Thymus (tissue), 11 donors: ENCODE data around the gene ANO10. TPM values are rescaled to one million over a fixed set of nuclear protein-coding genes. Genes with fewer than 3 reads are reported as not detected.

ENCODE experiments used
- DNase-seq, 9 donors: peaks; one replicate each; pipeline ENCODE4 v3.0.0-alpha.2; 2013; ENCODE audit warnings: low spot score in 9 of 9, low read depth in 6 of 9, missing footprints in 1 of 9
- H3K27ac ChIP-seq, 2 donors: one replicate each; pipeline ENCODE4 v1.5.1; 2013; ENCODE audit warnings: control low read depth in 1 of 2, low read depth in 1 of 2, low read length in 1 of 2, mild to moderate bottlenecking in 1 of 2, moderate library complexity in 1 of 2
- H3K27me3 ChIP-seq, 2 donors: one replicate each; pipeline ENCODE4 v1.5.1; 2013; ENCODE audit warnings: low read length in 1 of 2; ENCODE audit not compliant: control insufficient read depth in 2 of 2, insufficient read depth in 1 of 2
- H3K36me3 ChIP-seq, 2 donors: one replicate each; pipeline ENCODE4 v1.5.1; 2013; ENCODE audit warnings: low read length in 1 of 2, mild to moderate bottlenecking in 1 of 2, moderate library complexity in 1 of 2; ENCODE audit not compliant: control insufficient read depth in 2 of 2, insufficient read depth in 2 of 2
- H3K4me1 ChIP-seq, 2 donors: one replicate each; pipeline ENCODE4 v1.5.1; 2013; ENCODE audit warnings: low read length in 2 of 2; ENCODE audit not compliant: control insufficient read depth in 2 of 2, insufficient read depth in 2 of 2
- H3K4me3 ChIP-seq, 2 donors: one replicate each; pipeline ENCODE4 v1.5.1; 2013; ENCODE audit warnings: low read length in 2 of 2, control low read depth in 1 of 2, mild to moderate bottlenecking in 1 of 2
- H3K9me3 ChIP-seq, 2 donors: one replicate each; pipeline ENCODE4 v1.5.1; 2013; ENCODE audit warnings: low read length in 1 of 2, mild to moderate bottlenecking in 1 of 2; ENCODE audit not compliant: control insufficient read depth in 2 of 2, insufficient read depth in 1 of 2
- WGBS: extraction: QIAGEN DNeasy Blood & Tissue Kit; methylation state at CpG from one replicate; pipeline ENCODE4 v1.1.7; 2013; 5-methylcytosine and 5-hydroxymethylcytosine counted together
- polyA plus RNA-seq: library from polyadenylated mRNA; stranded (reverse); fragments of 200-250 nt; gene quantifications from one replicate; pipeline ENCODE4 v1.2.3, GENCODE V29; 2013
- total RNA-seq: library from RNA; stranded (reverse); fragments of 120-200 nt; gene quantifications from one replicate; pipeline ENCODE4 v1.2.4, GENCODE V29; 2013
- donor health status: healthy.

The ANO10 gene
- total and polyA plus RNA-seq, 2 donors, result 5.2 to 8.7 TPM

DNA sequence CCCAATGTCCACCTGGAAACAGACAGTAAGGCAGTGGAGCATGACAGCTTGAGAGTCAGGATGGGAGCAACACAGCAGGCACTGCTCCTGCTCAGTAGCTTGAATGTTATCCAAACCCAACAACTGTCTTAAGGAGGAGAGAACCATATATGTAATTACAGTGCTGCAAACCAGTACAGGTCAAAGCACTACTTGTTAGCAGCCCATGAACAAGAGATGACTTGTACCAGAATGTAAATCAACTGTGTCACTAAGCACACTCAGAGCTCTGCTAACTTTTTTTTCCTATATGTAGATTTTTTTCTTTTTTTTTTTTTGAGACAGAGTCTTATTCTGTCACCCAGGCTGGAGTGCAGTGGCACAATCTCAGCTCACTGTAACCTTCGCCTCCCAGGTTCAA, 87.1 kb downstream of the ANO10 start:
- DNase-seq, result no peak
- H3K4me1 ChIP-seq, result no peaks in the 10 kb centered on the region
- H3K4me3 ChIP-seq, result no peak overlapping the region
- no peaks in the 10 kb centered on the region for H3K9me3 ChIP-seq
- no peak overlapping the region for H3K27ac ChIP-seq
- WGBS, result 100% methylated on average over 1 of the region's 1 CpG
- no peaks in the 10 kb centered on the region for H3K27me3 ChIP-seq
- H3K36me3 ChIP-seq, result no peaks in the 10 kb centered on the region

DNA sequence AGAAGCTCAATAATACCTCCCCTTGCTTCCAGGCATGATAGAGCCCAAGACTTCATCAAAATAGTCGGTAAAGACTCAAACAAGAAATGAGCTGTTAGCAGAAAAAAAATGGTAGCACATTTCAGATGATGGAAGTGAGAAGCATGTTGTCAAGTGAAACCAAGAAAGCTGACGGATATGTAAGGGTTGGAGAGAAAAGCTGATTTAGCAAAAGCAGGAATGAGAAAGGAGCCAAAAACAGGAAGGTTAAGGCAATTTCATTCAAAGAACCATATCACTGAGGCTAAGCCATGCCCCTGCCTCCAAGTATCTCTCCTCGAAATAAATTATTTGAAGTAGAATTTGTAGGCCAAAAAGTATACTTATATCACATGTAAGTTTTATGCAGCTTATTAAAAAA, 88.8 kb downstream of the ANO10 start:
- no peaks in the 10 kb centered on the region for H3K9me3 ChIP-seq
- no peak overlapping the region for H3K4me3 ChIP-seq
- WGBS, result 95% methylated on average over 3 of the region's 3 CpGs
- no peaks in the 10 kb centered on the region for H3K36me3 ChIP-seq
- H3K27me3 ChIP-seq, result no peaks in the 10 kb centered on the region
- H3K4me1 ChIP-seq, result no peaks in the 10 kb centered on the region
- DNase-seq, result no peak
- H3K27ac ChIP-seq, result no peak overlapping the region

DNA sequence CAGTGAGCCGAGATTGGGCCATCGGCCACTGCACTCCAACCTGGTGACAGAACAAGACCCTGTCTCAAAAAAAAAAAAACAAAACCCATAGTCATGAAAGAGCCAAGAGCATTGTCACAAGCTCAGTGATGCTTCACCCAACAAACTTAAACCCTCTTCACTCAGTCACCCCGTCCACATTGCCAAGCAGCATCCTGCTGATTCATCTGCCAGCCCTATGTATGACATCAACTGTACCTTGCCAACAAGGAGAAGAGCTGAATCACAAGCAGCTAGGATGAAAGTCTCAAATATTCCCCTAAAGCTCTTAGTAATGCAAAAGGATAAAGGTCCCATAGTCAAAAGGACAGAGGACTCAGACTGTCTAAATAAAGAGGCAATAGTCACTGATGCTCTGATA, 90.0 kb downstream of the ANO10 start:
- WGBS, result 98% methylated on average over 3 of the region's 3 CpGs
- Histone ChIP-seq H3K4me1 (no peaks in the 10 kb centered on the region), H3K36me3 (no peaks in the 10 kb centered on the region), H3K27me3 (no peaks in the 10 kb centered on the region), H3K4me3 (no peak overlapping the region), H3K27ac (no peak overlapping the region), H3K9me3 (no peaks in the 10 kb centered on the region)
- no peak for DNase-seq

DNA sequence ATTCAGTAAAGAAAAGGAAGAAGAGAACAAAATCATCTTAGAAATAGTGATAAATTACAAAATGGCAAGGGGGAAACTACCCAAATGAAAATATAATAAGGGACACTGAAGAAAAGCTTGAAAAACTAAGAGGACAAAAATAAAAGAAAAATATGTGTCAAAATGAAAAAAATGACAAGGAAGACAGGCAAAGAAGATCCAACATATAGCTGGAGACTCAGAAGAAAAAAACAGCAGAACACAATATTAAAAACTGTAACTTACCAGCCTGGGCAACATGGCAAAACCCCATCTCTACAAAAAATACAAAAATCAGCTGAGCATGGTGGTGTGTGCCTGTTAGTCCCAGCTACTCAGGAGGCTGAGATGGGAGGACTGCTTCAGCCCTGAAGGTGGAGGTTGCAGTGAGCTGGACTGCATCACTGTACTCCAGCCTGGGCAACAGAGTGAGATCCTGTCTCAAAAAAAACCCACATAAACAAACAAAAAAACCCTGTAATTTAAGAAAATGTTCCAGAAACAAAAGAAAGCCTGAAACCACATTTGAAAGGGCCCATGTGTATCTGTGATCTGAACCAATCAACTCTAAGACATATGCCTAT, 93.2 kb downstream of the ANO10 start:
- Histone ChIP-seq H3K36me3 (no peaks in the 10 kb centered on the region), H3K4me1 (no peaks in the 10 kb centered on the region), H3K27ac (no peak overlapping the region), H3K9me3 (no peaks in the 10 kb centered on the region), H3K27me3 (no peaks in the 10 kb centered on the region), H3K4me3 (no peak overlapping the region)
- DNase-seq, result no peak

DNA sequence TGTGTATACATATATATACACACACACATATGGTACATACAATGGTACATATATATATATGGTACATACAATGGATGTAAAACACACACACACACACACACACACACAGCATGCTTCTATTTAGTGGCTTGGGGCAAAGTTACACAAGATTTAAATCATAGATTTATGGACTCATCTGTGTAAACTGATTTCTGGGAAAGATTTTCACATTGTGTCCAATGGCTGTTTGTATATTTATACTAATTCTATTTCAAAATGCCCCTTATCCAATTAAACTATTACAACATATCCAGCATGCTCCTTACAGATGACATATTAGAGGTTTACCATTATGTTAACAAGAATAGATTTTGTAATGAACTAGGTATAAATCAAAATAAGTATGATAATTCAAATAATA, 94.9 kb downstream of the ANO10 start:
- Histone ChIP-seq H3K9me3 (no peaks in the 10 kb centered on the region), H3K27me3 (no peaks in the 10 kb centered on the region), H3K4me3 (no peak overlapping the region), H3K4me1 (no peaks in the 10 kb centered on the region), H3K27ac (no peak overlapping the region), H3K36me3 (no peaks in the 10 kb centered on the region)
- no peak for DNase-seq

DNA sequence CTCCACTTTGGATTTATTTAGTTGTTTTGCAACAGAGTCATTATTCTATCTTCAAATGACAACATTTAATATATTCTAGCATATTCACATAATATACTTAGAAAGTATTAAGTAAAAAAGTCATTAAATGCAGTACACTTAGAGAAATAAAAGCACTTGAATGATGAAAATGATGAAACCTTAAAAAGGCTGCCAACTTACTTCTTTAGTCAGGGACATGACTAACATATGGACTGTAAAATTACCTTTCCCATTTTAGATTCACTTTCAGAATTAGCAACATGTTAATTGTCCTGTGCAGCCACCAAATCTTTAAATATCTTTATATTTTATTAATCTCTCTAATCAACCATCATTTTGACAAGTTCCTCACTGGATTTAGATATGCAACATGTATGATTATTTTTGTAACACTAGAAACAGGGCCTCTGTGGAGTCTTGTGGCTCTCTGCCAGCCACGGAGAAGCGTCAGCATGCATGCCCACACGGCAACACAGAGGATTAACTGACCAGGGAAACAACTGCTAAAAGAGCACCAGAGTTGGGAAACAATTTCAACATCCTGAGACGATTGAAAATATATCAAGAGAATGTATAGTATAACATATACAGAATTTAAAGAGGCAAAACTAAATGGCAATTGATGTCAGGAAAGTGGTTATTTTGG, 95.7 kb downstream of the ANO10 start:
- Histone ChIP-seq H3K27ac (no peak overlapping the region), H3K9me3 (no peaks in the 10 kb centered on the region), H3K4me3 (no peak overlapping the region), H3K4me1 (no peaks in the 10 kb centered on the region), H3K36me3 (no peaks in the 10 kb centered on the region), H3K27me3 (no peaks in the 10 kb centered on the region)
- 95% methylated on average over 4 of the region's 4 CpGs for WGBS
- DNase-seq, result no peak

DNA sequence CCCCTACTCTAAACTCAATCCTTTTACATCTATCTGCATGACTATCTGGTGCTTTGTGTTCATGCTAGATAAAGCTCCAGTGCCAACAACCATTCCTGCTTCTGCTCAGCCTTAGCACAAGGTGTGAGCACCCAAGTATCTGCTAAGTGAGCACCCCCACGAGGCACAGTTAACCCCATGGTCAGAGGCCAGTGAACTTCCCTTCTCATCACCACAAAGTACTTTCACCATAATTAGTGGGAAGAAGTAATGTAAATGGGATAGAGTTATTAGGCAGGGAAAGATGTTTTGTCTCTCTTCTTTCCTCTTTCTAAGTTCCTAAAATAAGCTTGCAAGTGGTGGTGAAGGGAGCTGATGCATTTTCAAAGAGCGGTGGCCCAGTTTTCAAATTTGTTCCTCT, 96.4 kb downstream of the ANO10 start:
- H3K9me3 ChIP-seq, result no peaks in the 10 kb centered on the region
- WGBS, result 98% methylated on average over 2 of the region's 2 CpGs
- H3K4me3 ChIP-seq, result no peak overlapping the region
- no peaks in the 10 kb centered on the region for H3K36me3 ChIP-seq
- H3K4me1 ChIP-seq, result no peaks in the 10 kb centered on the region
- DNase-seq, result no peak
- no peaks in the 10 kb centered on the region for H3K27me3 ChIP-seq
- no peak overlapping the region for H3K27ac ChIP-seq

DNA sequence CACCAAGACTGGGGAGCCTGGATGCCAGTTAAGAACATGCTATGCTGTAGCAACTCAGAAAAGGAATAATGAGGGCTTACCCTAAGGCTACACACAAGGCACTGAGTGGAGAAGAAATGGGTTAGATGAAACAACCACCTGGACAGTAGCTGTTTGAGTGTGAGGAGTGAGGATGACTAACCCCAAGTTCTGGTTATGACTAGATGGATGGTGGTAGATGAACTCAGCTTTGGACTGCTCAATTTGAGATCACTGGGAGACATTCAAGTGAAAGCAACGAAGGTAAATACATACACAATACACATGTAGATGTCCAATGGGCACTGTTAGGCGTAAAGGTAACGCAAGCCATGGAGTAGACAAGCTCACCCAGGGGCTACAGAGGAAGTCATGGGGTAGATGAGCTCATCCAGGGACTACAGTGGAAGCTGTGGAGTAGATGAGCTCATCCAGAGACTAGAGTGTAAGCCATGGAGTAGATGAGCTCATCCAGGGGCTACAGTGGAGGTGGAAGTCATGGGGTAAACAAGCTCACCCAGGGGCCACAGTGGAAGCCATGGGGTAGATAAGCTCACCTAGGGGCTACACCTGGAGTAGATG, 98.3 kb downstream of the ANO10 start:
- Histone ChIP-seq H3K27ac (no peak overlapping the region), H3K36me3 (no peaks in the 10 kb centered on the region), H3K4me3 (no peak overlapping the region), H3K27me3 (no peaks in the 10 kb centered on the region), H3K9me3 (no peaks in the 10 kb centered on the region), H3K4me1 (no peaks in the 10 kb centered on the region)
- DNase-seq, result no peak
- WGBS, result 98% methylated on average over 3 of the region's 3 CpGs

DNA sequence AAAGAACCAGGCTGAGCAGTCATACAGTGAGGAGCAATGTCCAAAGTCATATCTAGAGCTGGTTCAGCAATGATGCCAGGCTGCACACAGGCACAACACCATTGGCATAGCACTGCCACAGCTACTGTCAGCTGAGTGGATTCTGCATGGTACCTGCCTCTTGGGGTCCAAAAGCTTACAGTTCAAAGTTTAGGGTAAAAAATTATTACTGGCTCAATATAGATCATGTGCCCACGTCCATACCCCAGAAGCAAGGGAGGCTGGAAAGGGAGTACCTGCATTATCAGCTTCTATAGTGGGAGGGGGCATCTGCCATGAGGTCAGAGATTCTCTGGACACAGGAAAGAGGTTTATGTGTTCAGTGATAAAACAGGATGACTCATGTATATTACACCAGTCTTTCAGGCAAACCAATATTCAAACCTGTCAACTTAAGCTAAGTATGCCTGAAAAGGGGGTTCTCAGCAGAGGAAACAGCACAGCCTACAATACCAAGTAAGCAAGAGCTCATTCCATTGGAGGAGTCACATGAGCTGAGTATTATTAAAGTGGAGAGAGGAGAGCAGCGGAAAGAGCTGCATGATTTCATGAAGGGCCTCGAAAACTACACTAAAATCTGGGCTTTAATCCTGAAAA, 99.0 kb downstream of the ANO10 start:
- Histone ChIP-seq H3K9me3 (no peaks in the 10 kb centered on the region), H3K4me3 (no peak overlapping the region), H3K27ac (no peak overlapping the region), H3K27me3 (no peaks in the 10 kb centered on the region), H3K36me3 (no peaks in the 10 kb centered on the region), H3K4me1 (no peaks in the 10 kb centered on the region)
- no peak for DNase-seq
- WGBS, result 96% methylated on average over 3 of the region's 3 CpGs
